Adipocyte (in vitro differentiated cells): Measurements from ENCODE around the gene KLHL9.
A peak's percentile ranks its signal among the peaks of the same experiment; 100 is the strongest.

Experiments
- DNase-seq: peaks from one replicate; pipeline ENCODE4 v3.0.0-alpha.2; 2015; ENCODE audit warnings: low read depth
- H3K27me3 ChIP-seq: replicated peaks from 2 replicates; pipeline ENCODE4 v1.7.0; 2013; ENCODE audit warnings: mild to moderate bottlenecking, low read length, moderate library complexity; ENCODE audit not compliant: control insufficient read depth, insufficient read depth
- H3K36me3 ChIP-seq: 2 replicates; pipeline ENCODE4 v1.7.0; 2013; ENCODE audit warnings: low read length, mild to moderate bottlenecking, moderate library complexity; ENCODE audit not compliant: control insufficient read depth, insufficient read depth, severe bottlenecking
- H3K4me1 ChIP-seq: 2 replicates; pipeline ENCODE4 v1.7.0; 2013; ENCODE audit warnings: mild to moderate bottlenecking, low read length, moderate library complexity; ENCODE audit not compliant: control insufficient read depth, insufficient read depth
- H3K4me3 ChIP-seq: 2 replicates; pipeline ENCODE4 v1.7.0; 2013; ENCODE audit warnings: mild to moderate bottlenecking, low read length, moderate library complexity
- H3K9ac ChIP-seq: 2 replicates; pipeline ENCODE4 v1.7.0; 2013; ENCODE audit warnings: mild to moderate bottlenecking, low read length, moderate library complexity
- H3K9me3 ChIP-seq: 2 replicates; pipeline ENCODE4 v1.7.0; 2013; ENCODE audit warnings: mild to moderate bottlenecking, low read length, moderate library complexity; ENCODE audit not compliant: control insufficient read depth

KLHL9 gene

GRCh38 chr9:21340735-21341134 lies 5.5 kb upstream of the KLHL9 start:
- Histone ChIP-seq H3K27me3 (no peaks in the 10 kb centered on the region), H3K36me3 (no peaks in the 10 kb centered on the region), H3K4me1 (no peaks in the 10 kb centered on the region), H3K9me3 (peaks cover 11% of the 10 kb centered on the region), H3K4me3 (no peak overlapping the region), H3K9ac (no peak overlapping the region)
- no peak for DNase-seq

- no peaks in the 10 kb centered on the region for H3K9me3 ChIP-seq
Observed at GRCh38 chr9:21336457-21336856, 1.3 kb upstream of the KLHL9 start.

GRCh38 chr9:21333226-21333625 lies 2.0 kb downstream of the KLHL9 start:
- Histone ChIP-seq H3K9ac (no peak overlapping the region), H3K4me1 (peaks cover 55% of the 10 kb centered on the region), H3K27me3 (no peaks in the 10 kb centered on the region), H3K4me3 (peak overlapping the region; percentile 92), H3K9me3 (no peaks in the 10 kb centered on the region), H3K36me3 (no peaks in the 10 kb centered on the region)
- DNase-seq = no peak

More at GRCh38 chr9:21336457-21336856, 1.3 kb upstream of the KLHL9 start:
- DNase-seq = no peak
- Histone ChIP-seq H3K36me3 (no peaks in the 10 kb centered on the region), H3K27me3 (no peaks in the 10 kb centered on the region), H3K9ac (no peak overlapping the region), H3K4me1 (peaks cover 27% of the 10 kb centered on the region), H3K4me3 (no peak overlapping the region)

GRCh38 chr9:21331676-21332402 lies 3.4 kb downstream of the KLHL9 start:
- no peaks in the 10 kb centered on the region for H3K36me3 ChIP-seq
- peak overlapping the region; percentile 92 for H3K4me3 ChIP-seq
- peak overlapping the region; percentile 14 for H3K9ac ChIP-seq
- no peak for DNase-seq
- peaks cover 55% of the 10 kb centered on the region for H3K4me1 ChIP-seq
- H3K9me3 ChIP-seq = no peaks in the 10 kb centered on the region
- H3K27me3 ChIP-seq = no peaks in the 10 kb centered on the region

- Histone ChIP-seq H3K4me1 (peaks cover 30% of the 10 kb centered on the region), H3K9ac (no peak overlapping the region), H3K9me3 (no peaks in the 10 kb centered on the region), H3K36me3 (peaks cover 24% of the 10 kb centered on the region), H3K4me3 (no peak overlapping the region), H3K27me3 (no peaks in the 10 kb centered on the region)
- DNase-seq = peak; percentile 78
Observed at GRCh38 chr9:21326526-21327139, 8.6 kb downstream of the KLHL9 start.

- Histone ChIP-seq H3K27me3 (no peaks in the 10 kb centered on the region), H3K9ac (no peak overlapping the region), H3K36me3 (peaks cover 27% of the 10 kb centered on the region), H3K4me1 (peaks cover 8% of the 10 kb centered on the region), H3K4me3 (no peak overlapping the region), H3K9me3 (no peaks in the 10 kb centered on the region)
- DNase-seq = no peak
Observed at GRCh38 chr9:21324047-21324446, 11.2 kb downstream of the KLHL9 start.

GRCh38 chr9:21322911-21323461 lies 12.2 kb downstream of the KLHL9 start:
- Histone ChIP-seq H3K36me3 (peaks cover 27% of the 10 kb centered on the region), H3K4me1 (no peaks in the 10 kb centered on the region), H3K9ac (no peak overlapping the region), H3K4me3 (no peak overlapping the region), H3K9me3 (no peaks in the 10 kb centered on the region), H3K27me3 (no peaks in the 10 kb centered on the region)
- DNase-seq = no peak

- Histone ChIP-seq H3K27me3 (no peaks in the 10 kb centered on the region), H3K4me1 (peaks cover 16% of the 10 kb centered on the region), H3K9ac (no peak overlapping the region), H3K4me3 (no peak overlapping the region), H3K36me3 (peaks cover 27% of the 10 kb centered on the region), H3K9me3 (no peaks in the 10 kb centered on the region)
- no peak for DNase-seq
Observed at GRCh38 chr9:21320465-21320864, 14.7 kb downstream of the KLHL9 start.

- Histone ChIP-seq H3K9ac (no peak overlapping the region), H3K36me3 (peaks cover 12% of the 10 kb centered on the region), H3K4me3 (no peak overlapping the region), H3K27me3 (no peaks in the 10 kb centered on the region), H3K4me1 (peaks cover 18% of the 10 kb centered on the region), H3K9me3 (no peaks in the 10 kb centered on the region)
- DNase-seq = peak; percentile 82
Observed at GRCh38 chr9:21317956-21318923, 17.0 kb downstream of the KLHL9 start.

- H3K9me3 ChIP-seq = no peaks in the 10 kb centered on the region
- peaks cover 18% of the 10 kb centered on the region for H3K4me1 ChIP-seq
- H3K27me3 ChIP-seq = no peaks in the 10 kb centered on the region
- no peak overlapping the region for H3K4me3 ChIP-seq
- peaks cover 3% of the 10 kb centered on the region for H3K36me3 ChIP-seq
- DNase-seq = no peak
- H3K9ac ChIP-seq = no peak overlapping the region
Observed at GRCh38 chr9:21316860-21317259, 18.3 kb downstream of the KLHL9 start.
